Measurements from ENCODE around the gene GTPBP3. TPM values are rescaled to one million over a fixed set of nuclear protein-coding genes. Genes with fewer than 3 reads are reported as not detected.

Gene GTPBP3
- total RNA-seq, 1 experiment from 2014 or later: 62.9 TPM

GRCh38 chr19:17353386-17353785 is 16.0 kb downstream of the GTPBP3 start:
- Histone ChIP-seq H2BK15ac (ENCODE audit: low read depth, low read length) (no peak overlapping the region), H2AK5ac (ENCODE audit: insufficient read length, low read length) (no peak overlapping the region), H4K91ac (ENCODE audit: insufficient read length, low read depth, low read length) (no peak overlapping the region), H3K9ac (ENCODE audit: extremely low read depth, insufficient read length, low read length) (no peak overlapping the region), H3K18ac (ENCODE audit: insufficient read length, low read depth, low read length) (no peak overlapping the region), H3K56ac (ENCODE audit: insufficient read length, low read depth, low read length) (no peak overlapping the region), H2BK20ac (ENCODE audit: low read depth, low read length, poor library complexity, severe bottlenecking) (no peak overlapping the region), H3K27ac (ENCODE audit: insufficient read length, low read depth, low read length) (no peak overlapping the region), H3T11ph (ENCODE audit: low read length) (no peak overlapping the region), H3K23ac (ENCODE audit: insufficient read length, low read depth, low read length) (no peak overlapping the region), H3K27me3 (ENCODE audit: insufficient read depth, low read length) (no peaks in the 10 kb centered on the region), H3K9me3 (ENCODE audit: control insufficient read depth, low read depth, low read length) (no peaks in the 10 kb centered on the region), H3K4ac (ENCODE audit: low read depth, low read length) (no peak overlapping the region), H2BK12ac (ENCODE audit: insufficient read length, low read depth, low read length) (no peak overlapping the region), H3K14ac (ENCODE audit: insufficient read depth, low read length) (no peak overlapping the region), H3K4me1 (ENCODE audit: insufficient read depth, low read length) (no peaks in the 10 kb centered on the region), H4K8ac (replicated peaks; ENCODE audit: insufficient read length, low read depth, low read length) (no peak overlapping the region), H2BK120ac (ENCODE audit: low read depth, low read length, poor library complexity, severe bottlenecking) (no peak overlapping the region), H3K23me2 (ENCODE audit: insufficient read length, low read depth, low read length, poor library complexity, severe bottlenecking) (no peaks in the 10 kb centered on the region), H4K20me1 (ENCODE audit: control insufficient read depth, insufficient read depth, insufficient read length) (no peaks in the 10 kb centered on the region), H2AFZ (ENCODE audit: low read length) (no peak overlapping the region), H3K79me2 (ENCODE audit: insufficient read depth, low read length) (no peaks in the 10 kb centered on the region), H3K4me2 (ENCODE audit: insufficient read depth, insufficient read length, low read length) (no peak overlapping the region), H4K5ac (ENCODE audit: insufficient read length, low read depth, low read length) (no peak overlapping the region), H3K79me1 (ENCODE audit: insufficient read depth, low read depth, low read length, poor library complexity, severe bottlenecking) (no peaks in the 10 kb centered on the region), H2BK5ac (ENCODE audit: insufficient read length, low read length) (no peak overlapping the region)
- peaks cover 2% of the 10 kb centered on the region for H3K27me3 Mint-ChIP-seq (ENCODE audit: low read depth)
- no peaks in the 10 kb centered on the region; a peak in 1 of 5 replicates for H3K9me3 Mint-ChIP-seq
- peaks cover 13 to 14% of the 10 kb centered on the region in 2 experiments for H3K4me1 Mint-ChIP-seq
- no peak overlapping the region; a peak in 1 of 5 replicates for H3K4me3 Mint-ChIP-seq
- DNase-seq: no peak
- TF ChIP-seq CTCF (conservative IDR thresholded peaks at IDR 0.05): no peak
- WGBS (ENCODE audit: extremely low coverage, insufficient read length, low lambda C conversion rate): no CpG with 5 or more reads among the region's 8 CpGs
- no peaks in the 10 kb centered on the region for H3K36me3 Mint-ChIP-seq (ENCODE audit: insufficient read depth in 1 of 3, low read depth in 3 of 3)
- peak overlapping the region in 1 of 3 experiments; percentile 39; a peak in 4 of 7 replicates for H3K27ac Mint-ChIP-seq

Measured in H9 (cell line).